HG02571 (cell line): Measurements from ENCODE around the gene ELFN1.

Source experiments
- ATAC-seq: cut with Tn5 transposase; IDR thresholded peaks from one replicate; pipeline ENCODE4 v1.9.1; 2021; ENCODE audit warnings: mild to moderate bottlenecking, moderate library complexity; ENCODE audit not compliant: unreplicated experiment

The ELFN1 gene

DNA sequence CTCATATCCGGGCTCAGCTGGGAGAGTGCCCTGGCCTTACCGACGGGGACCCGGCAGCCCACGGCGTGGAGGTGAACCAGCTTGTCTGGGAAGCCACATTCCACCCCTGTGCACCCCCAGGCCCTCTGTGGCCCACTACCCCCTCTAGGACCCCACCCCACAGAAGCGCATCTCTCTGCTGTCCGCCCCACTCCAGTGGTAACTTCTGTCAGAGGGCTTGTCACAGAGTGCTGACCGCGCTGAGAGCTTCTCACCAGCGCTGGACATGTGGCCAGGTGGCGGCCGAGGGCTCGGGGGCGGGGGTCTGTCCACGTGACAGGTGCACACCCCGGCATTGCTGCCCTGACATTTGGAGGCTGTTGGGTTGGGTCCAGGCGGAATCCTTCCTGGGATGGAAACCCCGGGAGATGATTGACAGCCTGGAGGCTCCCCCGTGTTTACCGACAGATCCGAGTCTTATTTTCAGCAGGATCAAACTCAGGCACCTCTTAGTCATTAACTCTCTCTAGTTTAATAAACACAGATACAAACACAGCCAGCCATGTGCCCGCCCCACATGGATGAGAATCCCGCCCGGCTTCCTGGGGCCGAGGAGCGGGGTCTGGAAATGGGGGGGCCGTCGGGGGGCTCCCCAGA is 5.1 kb downstream of the ELFN1 start:
- no peak for ATAC-seq

DNA sequence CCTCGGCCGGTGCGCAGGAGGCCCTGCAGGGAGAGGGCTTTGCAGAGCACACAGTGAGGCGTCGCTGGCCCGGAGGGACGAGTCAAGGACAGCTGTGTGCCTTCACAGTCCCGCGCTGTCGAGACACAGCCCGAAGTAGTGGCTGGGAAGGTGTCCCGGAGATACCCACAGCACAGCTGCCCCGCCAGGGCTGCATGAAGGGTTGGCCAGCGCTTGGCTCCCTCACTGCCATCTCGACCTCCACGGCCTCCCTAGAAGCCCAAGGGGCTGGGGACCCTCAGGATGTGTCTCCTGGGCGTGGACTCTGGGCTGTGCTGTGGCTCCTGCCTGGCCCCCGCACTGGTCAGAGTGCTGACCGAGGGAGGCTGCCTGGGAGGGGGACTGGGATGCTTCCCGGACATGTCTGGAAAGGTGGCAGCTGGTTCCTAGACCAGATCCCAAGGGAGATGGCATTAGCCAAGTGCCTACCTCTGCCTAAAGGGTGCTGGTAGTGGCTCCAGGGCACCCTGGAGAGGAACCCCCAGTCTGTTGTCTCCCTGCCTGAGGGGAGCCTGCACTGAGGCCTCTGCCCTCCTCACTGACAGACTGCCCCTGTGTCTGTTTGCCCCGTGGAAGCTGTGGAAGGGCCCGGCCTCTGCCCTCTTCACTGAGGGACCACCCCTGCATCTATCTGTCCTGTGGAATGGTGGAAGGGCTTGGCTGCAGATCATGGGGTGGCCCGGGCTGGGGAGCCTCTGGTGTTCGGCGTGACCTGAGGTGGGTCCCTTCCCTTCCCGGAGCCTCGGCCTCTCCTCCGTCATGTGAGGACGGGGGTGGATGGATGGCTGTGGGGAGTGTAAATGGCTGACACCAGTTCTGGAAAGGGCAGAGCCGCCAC is 5.8 kb downstream of the ELFN1 start:
- no peak for ATAC-seq

- no peak for ATAC-seq
Observed at GRCh38 chr7:1676550-1677078, 6.5 kb downstream of the ELFN1 start.

GRCh38 chr7:1677206-1678080 is 7.4 kb downstream of the ELFN1 start:
- ATAC-seq, result no peak

GRCh38 chr7:1678081-1678543 is 8.0 kb downstream of the ELFN1 start:
- no peak for ATAC-seq

DNA sequence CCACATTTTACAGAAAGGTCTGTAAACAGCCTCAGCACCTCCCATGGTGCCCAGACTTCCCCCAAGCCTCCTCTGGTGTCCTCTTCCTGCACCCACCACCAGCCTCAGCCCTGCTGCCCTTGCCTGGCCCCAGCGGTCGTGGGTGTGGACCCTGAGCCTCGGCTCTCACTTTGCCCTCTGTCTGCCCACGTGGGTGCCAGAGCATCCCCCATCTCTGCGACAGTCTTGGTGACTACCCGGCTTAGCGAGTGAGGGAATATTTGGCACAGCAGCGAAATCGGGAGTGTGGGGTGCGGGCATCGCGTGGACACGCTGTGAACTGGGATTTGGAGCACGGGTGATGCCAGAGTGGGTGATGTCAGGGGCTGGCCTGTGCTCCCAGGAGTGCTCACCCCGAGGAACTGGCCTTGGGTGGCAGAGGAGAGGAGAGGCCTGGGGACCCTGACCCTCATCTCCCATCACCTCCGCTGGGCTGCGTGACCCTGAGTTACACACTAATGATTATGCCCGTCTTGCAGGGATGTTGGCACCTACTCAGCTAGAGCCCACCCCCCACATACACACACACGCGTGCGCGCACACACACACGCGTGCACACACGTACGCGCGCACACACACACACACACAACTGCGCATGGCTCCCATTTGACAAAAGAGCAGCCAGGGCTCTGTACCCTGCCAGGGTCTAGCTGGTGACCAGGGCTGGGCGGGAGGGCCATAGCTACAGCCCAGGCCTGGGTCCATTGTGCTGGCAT is 8.7 kb downstream of the ELFN1 start:
- no peak for ATAC-seq

- ATAC-seq, result no peak
Observed at GRCh38 chr7:1679326-1679965, 9.4 kb downstream of the ELFN1 start.

DNA sequence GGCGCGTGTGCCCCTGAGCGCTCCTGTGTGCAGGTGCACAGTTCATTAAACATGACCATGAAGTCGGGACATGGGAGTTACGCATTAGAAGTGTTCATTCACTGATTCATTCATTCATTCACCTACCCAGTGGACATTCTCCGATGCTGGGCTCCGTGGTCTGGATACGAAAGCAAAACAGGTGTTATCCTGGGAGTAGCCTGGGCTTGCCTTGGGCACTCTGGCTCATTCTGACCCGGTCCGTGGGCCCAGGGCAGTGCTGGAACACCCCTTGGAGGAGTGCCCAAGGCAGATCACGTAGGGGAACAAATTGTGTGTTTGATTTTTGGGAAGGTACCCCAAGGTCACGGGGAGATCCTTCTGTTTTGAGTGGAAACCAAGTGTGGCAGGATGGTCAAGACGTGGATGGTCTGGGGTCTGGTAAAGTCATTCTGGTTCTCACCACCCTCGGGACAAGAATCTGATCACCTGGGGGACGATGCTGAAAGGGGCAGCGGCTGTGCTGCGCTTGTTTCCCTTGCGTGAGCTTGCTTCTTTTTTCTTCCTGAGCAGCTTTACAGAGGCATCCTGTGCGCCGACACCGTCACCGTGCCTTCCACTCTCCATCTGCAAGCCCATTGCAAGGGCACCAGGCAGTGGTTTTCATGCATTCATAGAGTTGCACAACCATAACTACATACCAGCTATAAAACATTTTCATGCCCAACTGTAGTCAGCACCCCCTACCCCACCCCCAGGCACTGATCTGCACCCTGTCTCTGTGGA is 10.1 kb downstream of the ELFN1 start:
- no peak for ATAC-seq

DNA sequence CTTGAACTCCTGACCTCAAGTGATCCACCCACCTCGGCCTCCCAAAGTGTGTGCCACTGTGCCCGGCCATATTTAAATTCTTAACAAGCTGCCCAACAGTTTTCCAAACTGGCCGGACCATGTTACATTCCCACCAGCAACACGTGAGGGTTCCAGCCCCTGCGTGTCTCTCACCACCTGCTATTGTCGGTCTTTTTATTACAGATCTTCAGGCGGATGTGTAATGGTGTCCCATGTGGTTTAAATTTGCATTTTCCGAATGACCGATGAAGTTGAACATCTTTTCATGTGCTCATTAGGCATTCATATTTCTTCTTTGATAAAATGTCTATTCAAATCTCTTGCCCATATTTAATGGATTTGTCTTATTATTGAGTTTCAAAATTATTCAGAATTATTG is 11.5 kb downstream of the ELFN1 start:
- no peak for ATAC-seq

- no peak for ATAC-seq
Observed at GRCh38 chr7:1685000-1685624, 15.0 kb downstream of the ELFN1 start.

DNA sequence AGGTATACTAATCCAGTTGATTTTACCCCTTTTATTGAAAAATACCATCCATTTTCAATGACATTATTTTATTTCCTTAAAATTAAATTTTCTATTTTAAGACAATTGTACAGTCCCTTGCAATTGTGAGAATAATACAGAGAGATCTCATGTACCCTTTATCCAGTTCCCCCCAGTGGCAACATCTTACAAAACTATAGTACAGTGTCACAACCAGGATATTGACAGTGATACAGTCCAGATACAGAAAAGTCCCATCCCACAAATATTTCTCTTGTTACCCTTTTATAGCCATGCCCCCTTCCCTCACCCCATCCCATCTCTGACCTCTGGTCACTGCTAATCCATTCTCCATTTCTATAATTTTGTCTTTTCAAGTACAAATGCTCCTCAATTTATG is 18.5 kb downstream of the ELFN1 start:
- ATAC-seq, result no peak

DNA sequence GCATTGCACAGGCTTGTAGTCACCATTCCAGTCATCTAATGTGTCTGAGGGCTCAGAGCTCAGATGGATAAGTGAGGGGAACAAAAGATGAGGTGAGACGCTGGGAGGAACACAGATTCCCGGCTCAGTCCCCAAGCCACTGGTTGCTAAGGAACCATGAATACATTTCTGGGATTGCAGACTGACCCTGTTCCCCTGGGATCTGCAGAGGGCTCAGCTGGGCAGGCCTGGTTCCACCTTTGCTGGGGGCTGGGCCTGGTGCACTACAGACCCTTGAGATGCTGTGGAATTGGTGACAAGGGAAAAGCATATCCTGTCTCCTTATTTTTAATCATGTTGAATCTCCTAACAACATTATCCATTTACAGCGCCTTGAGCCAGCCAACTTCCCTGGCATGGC is 19.2 kb downstream of the ELFN1 start:
- ATAC-seq, result no peak

GRCh38 chr7:1690359-1690958 is 20.4 kb downstream of the ELFN1 start:
- no peak for ATAC-seq

GRCh38 chr7:1691096-1691495 is 21.0 kb downstream of the ELFN1 start:
- no peak for ATAC-seq

DNA sequence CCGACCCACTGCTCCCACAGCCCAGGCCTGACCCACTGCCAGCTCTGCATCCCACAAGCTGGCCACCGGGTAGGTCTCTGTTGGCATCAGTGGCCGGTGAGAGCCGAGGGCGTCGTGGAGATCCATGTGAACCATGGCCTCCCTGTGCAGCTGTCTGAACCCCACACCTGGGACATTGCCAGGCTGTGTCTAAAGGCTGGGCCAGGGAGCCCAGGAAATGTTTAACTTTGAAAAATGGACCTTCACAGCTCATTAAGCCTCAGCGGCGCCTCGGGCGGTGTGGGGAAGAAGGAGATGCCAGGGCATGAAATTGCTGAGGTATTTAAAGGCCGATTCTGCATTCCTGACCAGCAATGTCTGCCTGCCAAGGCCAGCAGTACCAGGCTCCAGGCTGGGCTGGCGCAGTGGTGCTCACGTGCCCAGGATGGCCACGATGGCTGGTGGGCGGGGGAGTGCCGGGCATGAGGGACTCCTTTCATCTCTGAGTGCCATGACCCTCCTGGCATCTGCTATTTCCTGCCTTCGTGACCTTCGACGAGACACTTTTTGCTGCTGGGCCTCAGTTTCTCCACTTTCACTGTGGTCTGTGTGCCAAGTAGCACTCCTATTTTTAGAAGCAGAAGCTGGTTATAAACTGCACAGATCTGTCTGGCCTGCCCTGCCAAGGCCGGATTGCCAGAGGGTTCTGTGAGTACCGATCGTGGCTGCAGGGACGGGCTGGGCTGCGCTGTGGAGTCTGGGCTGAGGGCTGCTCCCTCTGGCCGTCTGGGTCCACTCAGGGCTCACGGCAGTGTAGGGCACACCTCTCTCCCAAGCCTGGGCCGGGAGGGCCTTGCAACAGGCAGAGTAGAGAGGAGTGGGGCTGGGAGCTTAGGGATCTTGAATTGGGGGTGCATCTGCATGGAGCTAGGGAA is 21.8 kb downstream of the ELFN1 start:
- ATAC-seq, result no peak

DNA sequence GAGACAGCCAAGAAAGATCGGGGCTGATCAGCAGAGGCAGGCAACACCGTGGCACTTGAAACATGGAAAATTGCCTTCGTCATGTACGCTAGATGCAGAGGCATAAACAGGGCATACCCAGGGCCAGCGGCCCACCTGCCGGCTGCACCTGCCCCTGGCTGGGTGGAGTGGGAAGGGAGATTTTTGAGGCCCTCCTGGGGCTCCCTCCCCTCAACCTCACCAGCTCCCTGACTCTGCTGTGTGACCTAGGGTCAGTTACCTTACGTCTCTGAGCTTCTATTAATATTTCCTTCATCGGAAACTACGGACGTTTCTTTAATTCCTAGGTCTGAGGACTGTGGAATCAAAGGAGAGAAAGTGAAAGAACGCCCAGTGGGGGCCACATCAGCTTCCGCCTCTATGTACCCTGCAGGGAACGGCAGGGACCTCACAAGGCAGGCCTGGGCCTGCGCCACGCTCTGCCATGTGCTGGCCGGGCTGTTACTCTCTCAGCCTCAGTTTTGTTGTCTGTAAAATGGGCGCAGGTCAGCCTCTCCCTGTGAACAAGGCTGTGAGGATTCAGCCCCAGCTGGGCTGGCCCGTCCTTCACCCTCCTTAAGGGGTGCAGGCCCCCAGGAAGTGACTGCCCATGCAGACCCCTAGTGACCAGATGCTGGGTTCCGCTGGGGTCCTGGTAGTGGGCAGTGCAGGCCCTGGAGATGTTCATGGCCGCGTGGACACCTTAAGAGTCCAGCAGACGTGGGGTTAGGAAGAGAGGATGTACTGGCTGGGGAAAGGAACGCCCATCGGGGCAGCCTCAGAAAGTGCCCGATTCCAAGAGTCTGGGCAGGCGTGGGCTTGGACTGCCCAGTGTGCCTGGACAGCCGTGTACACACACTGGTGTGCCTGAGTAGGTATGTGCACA is 22.7 kb downstream of the ELFN1 start:
- ATAC-seq, result no peak
